Measurements from ENCODE around the gene MYF5.
"Not testable (repeated sequence)": the region's sequence is repeated elsewhere in the genome, so short reads cannot be mapped to it uniquely, and the experiment has no call there.

The MYF5 gene

GRCh38 chr12:80716696-80717469 is at the start of gene MYF5:
MYF5 (plus strand) TSS chr12:80716912; CDS start chr12:80717064, 152 bp downstream.
- DNase-seq = no peak

GRCh38 chr12:80670214-80670613 is 46.5 kb upstream of the MYF5 start:
- no peak for DNase-seq

- not testable (repeated sequence) for DNase-seq
These were observed 40.6 kb upstream of the MYF5 start for GRCh38 chr12:80676042-80676636.

GRCh38 chr12:80676856-80677255 is 39.9 kb upstream of the MYF5 start:
- no peak for DNase-seq

- DNase-seq = no peak
These were observed 38.7 kb upstream of the MYF5 start for GRCh38 chr12:80677994-80678393.

GRCh38 chr12:80679346-80680131 is 37.2 kb upstream of the MYF5 start:
- no peak for DNase-seq

- no peak for DNase-seq
These were observed 35.4 kb upstream of the MYF5 start for GRCh38 chr12:80681287-80681686.

- DNase-seq = no peak
These were observed 34.9 kb upstream of the MYF5 start for GRCh38 chr12:80681786-80682185.

- DNase-seq = no peak
These were observed 32.6 kb upstream of the MYF5 start for GRCh38 chr12:80684077-80684495.

- no peak for DNase-seq
These were observed 26.6 kb upstream of the MYF5 start for GRCh38 chr12:80690090-80690489.

- DNase-seq = no peak
These were observed 26.2 kb upstream of the MYF5 start for GRCh38 chr12:80690513-80690912.

GRCh38 chr12:80692114-80692513 is 24.6 kb upstream of the MYF5 start:
- no peak for DNase-seq

- DNase-seq = no peak
These were observed 19.3 kb upstream of the MYF5 start for GRCh38 chr12:80697270-80697887.

GRCh38 chr12:80698256-80698655 is 18.5 kb upstream of the MYF5 start:
- no peak for DNase-seq

- no peak for DNase-seq
These were observed 17.7 kb upstream of the MYF5 start for GRCh38 chr12:80698847-80699542.

- no peak for DNase-seq
These were observed 16.4 kb upstream of the MYF5 start for GRCh38 chr12:80700327-80700726.

- no peak for DNase-seq
These were observed 15.3 kb upstream of the MYF5 start for GRCh38 chr12:80701388-80701787.

GRCh38 chr12:80702889-80703805 is 13.6 kb upstream of the MYF5 start:
- DNase-seq = no peak

- no peak for DNase-seq
These were observed 12.3 kb upstream of the MYF5 start for GRCh38 chr12:80704420-80704819.

- no peak for DNase-seq
These were observed 9.4 kb upstream of the MYF5 start, which contains the start of gene MYF6 for GRCh38 chr12:80707126-80707829. MYF6 (plus strand) TSS chr12:80707634; CDS start chr12:80707720, 86 bp downstream.

GRCh38 chr12:80707830-80708258 is 8.9 kb upstream of the MYF5 start:
- no peak for DNase-seq
